Measurements from ENCODE around the gene OLFM4. TPM values are rescaled to one million over a fixed set of nuclear protein-coding genes. Genes with fewer than 3 reads are reported as not detected.
A peak's percentile ranks its signal among the peaks of the same experiment; 100 is the strongest.
"Not testable (repeated sequence)": the region's sequence is repeated elsewhere in the genome, so short reads cannot be mapped to it uniquely, and the experiment has no call there.

OLFM4 gene
- total RNA-seq, 1 donor from 2014 or later, result 0.27 TPM

GRCh38 chr13:53012707-53013106 lies 15.9 kb upstream of the OLFM4 start:
- no peak for DNase-seq (ENCODE audit: missing footprints)
- ATAC-seq, result no peak
- intact Hi-C loops (cut with DNase I), result no loop called here

DNA sequence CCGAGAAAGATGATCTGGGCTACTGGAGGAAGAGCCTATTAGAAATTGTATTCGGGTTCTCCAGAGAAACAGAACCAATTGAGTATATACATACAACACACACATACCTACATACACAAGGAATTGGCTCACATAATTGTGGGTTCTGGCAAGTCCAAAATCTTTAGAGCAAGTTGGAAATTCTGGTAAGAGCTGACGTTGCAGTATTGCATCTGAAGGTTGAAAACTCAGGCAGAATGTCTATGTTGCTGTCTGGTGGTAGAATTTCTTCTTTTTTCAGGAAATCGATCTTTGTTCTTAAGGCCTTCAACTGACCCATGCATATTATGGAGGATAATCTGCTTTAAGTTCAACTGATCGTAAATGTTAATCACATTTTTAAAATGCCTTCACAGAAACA lies 15.5 kb upstream of the OLFM4 start:
- DNase-seq (ENCODE audit: missing footprints) (no peak), ATAC-seq (no peak)
- intact Hi-C loops (cut with DNase I), result no loop called here

DNA sequence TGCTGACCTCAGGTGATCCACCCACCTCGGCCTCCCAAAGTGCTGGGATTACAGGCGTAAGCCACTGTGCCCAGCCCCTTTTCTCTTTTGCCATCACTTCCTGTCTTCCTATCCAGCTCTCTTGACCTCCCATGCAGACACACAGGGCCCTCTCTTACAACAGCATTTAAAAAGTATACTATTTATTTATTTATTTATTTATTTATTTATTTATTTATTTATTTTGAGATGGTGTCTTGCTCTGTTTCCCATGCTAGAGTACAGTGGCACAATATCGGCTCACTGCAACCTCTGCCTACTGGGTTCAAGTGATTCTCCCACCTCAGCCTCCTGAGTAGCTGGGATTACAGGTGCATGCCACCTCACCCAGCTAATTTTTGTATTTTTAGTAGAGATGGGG lies 14.6 kb upstream of the OLFM4 start:
- DNase-seq (ENCODE audit: missing footprints); ATAC-seq; intact Hi-C loops (cut with DNase I): not testable (repeated sequence)

- intact Hi-C loops (cut with DNase I), result no loop called here
- DNase-seq (ENCODE audit: missing footprints) (no peak), ATAC-seq (no peak)
Measured at GRCh38 chr13:53014495-53015443, 13.8 kb upstream of the OLFM4 start.

DNA sequence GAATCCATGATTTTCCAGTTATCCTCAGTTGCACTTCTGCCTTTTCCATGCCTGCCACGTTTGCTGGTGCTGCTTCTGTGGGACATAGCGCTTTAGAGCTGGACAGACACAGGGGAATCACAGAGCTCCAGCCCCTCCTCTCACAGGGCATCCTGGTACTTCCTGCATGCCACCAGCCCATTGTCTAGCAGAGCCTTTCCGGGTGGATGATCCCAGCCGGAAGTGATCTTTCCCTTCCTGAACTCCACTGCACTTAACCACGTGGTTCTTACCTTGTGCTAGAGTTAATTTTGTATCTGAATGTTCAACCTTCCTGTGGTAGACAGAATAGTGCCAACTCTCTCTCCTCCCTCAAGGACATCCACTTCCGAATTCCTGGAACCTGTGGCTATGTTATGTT lies 12.6 kb upstream of the OLFM4 start:
- DNase-seq (ENCODE audit: missing footprints) (no peak), ATAC-seq (no peak)
- intact Hi-C loops (cut with DNase I), result no loop called here

DNA sequence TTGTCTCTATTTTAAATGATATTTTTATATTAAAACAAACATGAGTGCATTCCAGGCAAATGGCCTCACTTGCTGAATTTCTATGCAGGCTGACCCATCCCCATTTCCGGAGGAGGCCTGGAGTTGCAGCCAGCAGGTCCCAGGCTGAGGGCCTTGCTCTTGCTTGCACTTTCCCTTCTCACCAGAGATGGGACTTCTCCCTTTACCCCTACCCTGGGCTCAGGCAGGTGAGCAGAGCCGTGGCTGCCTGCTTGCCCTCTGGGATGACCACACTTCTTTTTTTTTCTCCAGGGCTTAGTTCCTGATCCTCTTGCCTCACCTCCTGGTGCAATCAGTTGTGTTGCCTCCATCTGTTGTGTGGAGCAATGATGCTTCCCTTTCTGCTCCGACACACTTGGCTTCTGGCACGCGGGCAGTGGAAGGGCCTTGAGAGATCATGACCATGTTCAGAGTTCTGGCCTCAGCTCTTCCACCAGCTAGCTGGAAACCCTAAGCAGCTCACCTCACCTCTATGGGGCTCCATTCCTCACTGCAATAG lies 11.1 kb upstream of the OLFM4 start:
- ATAC-seq (no peak), DNase-seq (ENCODE audit: missing footprints) (peak; percentile 68)
- intact Hi-C loops (cut with DNase I), result no loop called here

- ATAC-seq (no peak), DNase-seq (ENCODE audit: missing footprints) (no peak)
- intact Hi-C loops (cut with DNase I), result no loop called here
Measured at GRCh38 chr13:53018690-53019647, 9.6 kb upstream of the OLFM4 start.

- DNase-seq (ENCODE audit: missing footprints) (no peak), ATAC-seq (no peak)
- intact Hi-C loops (cut with DNase I), result no loop called here
Measured at GRCh38 chr13:53020764-53021335, 7.8 kb upstream of the OLFM4 start.

GRCh38 chr13:53023246-53023645 lies 5.4 kb upstream of the OLFM4 start:
- intact Hi-C loops (cut with DNase I), result no loop called here
- ATAC-seq, result no peak
- DNase-seq (ENCODE audit: missing footprints), result no peak

DNA sequence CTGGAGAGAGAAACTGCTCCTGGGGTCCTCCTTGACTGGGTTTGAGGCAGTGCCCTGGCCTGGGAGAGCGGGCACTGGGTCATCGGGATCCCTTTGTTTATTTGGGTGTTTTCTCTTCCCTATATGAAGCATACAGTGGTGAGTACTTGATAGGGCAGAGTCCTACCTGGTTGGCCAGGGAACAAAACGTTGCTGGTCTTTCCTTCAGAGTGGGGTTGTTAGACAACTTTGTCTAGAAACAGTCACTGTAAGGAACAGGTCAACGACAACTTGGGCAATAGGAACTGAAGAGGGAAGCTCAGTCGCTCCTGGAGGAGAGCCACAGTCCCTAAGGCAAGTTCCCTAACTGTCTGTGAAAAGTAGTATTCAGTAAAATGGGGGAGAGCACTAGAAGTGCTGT lies 550 bp upstream of the OLFM4 start:
- ATAC-seq (no peak), DNase-seq (ENCODE audit: missing footprints) (no peak)
- intact Hi-C loops (cut with DNase I), result no loop called here

GRCh38 chr13:53032849-53033248 lies 4.2 kb downstream of the OLFM4 start:
- intact Hi-C loops (cut with DNase I), result no loop called here
- ATAC-seq (no peak), DNase-seq (ENCODE audit: missing footprints) (no peak)

DNA sequence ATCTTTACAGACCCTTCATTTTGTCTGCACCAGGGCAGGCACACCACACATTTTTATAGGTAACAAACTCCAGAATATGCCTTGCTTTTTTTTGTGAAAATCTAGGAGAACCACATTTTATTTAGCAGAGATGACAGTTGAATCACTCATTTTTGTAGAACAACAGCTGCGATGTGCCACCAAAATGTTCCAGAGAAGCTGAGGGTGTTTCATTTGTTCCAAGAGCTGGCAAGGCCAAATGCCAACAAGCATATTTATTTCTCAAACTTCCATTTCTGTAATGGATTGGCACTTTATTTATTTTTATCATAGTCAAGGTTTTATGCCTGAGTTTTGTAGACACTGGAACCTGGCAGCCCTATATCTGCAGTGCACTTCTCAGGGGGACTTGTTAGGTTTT lies 10.4 kb downstream of the OLFM4 start:
- intact Hi-C loops (cut with DNase I), result no loop called here
- ATAC-seq (no peak), DNase-seq (ENCODE audit: missing footprints) (no peak)

DNA sequence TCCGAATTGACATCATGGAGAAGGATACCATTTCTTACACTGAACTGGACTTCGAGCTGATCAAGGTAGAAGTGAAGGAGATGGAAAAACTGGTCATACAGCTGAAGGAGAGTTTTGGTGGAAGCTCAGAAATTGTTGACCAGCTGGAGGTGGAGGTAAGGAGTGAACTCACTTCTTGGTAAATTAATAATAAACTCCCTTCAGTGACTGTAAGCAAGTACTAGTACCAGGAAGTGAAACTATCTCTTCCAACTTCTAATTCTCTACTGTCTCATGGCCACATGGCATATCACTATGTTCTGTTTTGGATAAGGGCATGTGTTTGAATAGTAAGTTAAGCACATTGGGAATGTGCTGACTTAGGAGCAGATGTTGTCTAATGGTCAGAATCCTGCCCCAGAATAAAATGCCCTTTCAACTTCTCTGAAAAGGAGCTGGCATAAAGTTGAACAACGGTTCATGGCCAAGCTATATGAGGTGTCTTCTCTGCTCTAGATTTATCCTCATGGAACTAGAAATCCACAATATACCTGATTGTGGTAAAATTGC lies 13.4 kb downstream of the OLFM4 start:
- intact Hi-C loops (cut with DNase I), result no loop called here
- DNase-seq (ENCODE audit: missing footprints) (no peak), ATAC-seq (no peak)

DNA sequence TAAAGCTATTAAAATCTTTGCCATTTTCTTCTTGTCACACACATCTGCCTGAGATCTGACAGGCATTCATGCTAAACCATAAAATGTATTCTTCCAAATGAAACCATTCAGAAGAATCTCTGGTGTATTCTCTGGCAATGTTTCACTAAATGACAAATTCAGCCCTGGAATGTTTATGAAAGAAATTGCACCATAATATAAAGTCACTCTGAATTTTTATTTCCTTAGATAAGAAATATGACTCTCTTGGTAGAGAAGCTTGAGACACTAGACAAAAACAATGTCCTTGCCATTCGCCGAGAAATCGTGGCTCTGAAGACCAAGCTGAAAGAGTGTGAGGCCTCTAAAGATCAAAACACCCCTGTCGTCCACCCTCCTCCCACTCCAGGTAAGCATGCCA lies 14.3 kb downstream of the OLFM4 start:
- DNase-seq (ENCODE audit: missing footprints) (no peak), ATAC-seq (peak; percentile 33)
- intact Hi-C loops (cut with DNase I), result no loop called here

DNA sequence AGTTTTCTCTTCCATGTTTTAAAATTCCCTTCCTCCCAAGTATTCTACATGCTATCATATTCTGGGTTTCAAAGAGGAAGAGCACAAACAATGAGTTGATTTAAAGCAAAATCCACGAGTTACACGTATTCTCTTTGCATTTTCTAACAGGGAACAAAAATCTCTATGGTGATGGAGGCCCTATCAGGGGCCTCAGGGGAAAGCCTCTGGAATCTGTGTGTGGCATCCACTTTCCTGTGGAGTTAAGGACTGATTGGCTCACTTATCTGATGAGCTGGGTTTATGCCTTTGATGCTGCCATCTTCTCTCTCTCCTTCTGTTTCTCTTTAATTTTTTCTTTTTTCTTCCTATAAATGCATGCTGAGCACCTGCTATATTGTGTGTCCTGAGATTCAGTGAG lies 14.8 kb downstream of the OLFM4 start:
- no peak for DNase-seq (ENCODE audit: missing footprints)
- ATAC-seq, result no peak
- intact Hi-C loops (cut with DNase I), result no loop called here

- intact Hi-C loops (cut with DNase I), result no loop called here
- peak; percentile 39 for ATAC-seq
Measured at GRCh38 chr13:53045189-53045588, 16.6 kb downstream of the OLFM4 start.

GRCh38 chr13:53048880-53049279 lies 20.3 kb downstream of the OLFM4 start:
- ATAC-seq (no peak), DNase-seq (ENCODE audit: missing footprints) (no peak)
- intact Hi-C loops (cut with DNase I), result no loop called here

More at GRCh38 chr13:53045189-53045588, 16.6 kb downstream of the OLFM4 start:
- DNase-seq (ENCODE audit: missing footprints), result no peak

- ATAC-seq (no peak), DNase-seq (ENCODE audit: missing footprints) (no peak)
- intact Hi-C loops (cut with DNase I), result no loop called here
Measured at GRCh38 chr13:53050151-53050550, 21.5 kb downstream of the OLFM4 start.

- DNase-seq (ENCODE audit: missing footprints) (no peak), ATAC-seq (peak; percentile 34)
- intact Hi-C loops (cut with DNase I), result no loop called here
Measured at GRCh38 chr13:53052675-53053074, 24.1 kb downstream of the OLFM4 start.

Measured in Right ventricle myocardium inferior (tissue), 1 donor.